HepG2 (cell line): ENCODE measurements around the gene YIF1A. TPM values are rescaled to one million over a fixed set of nuclear protein-coding genes. Genes with fewer than 3 reads are reported as not detected.

Experiments
- ARNT ChIP-seq: fragments of 450-650 bp; IDR thresholded peaks from 2 replicates; pipeline ENCODE4 v1.6.1; 2017
- ASH2L ChIP-seq: fragments of 300-600, 200-600 bp; sonication (generic); IDR thresholded peaks from 2 replicates; pipeline ENCODE4 v1.7.0; 2017; ENCODE audit warnings: low read depth, mild to moderate bottlenecking, moderate library complexity, mixed read lengths, low read length; ENCODE audit not compliant: insufficient read length
- KDM1A ChIP-seq: IDR thresholded peaks from 2 replicates; pipeline ENCODE4 v1.6.1; 2016; ENCODE audit warnings: missing compliant biosample characterization
- MTA1 ChIP-seq: sonication (generic); formaldehyde crosslinking; IDR thresholded peaks from 2 replicates; pipeline ENCODE4 v1.4.0; 2020; ENCODE audit warnings: missing genetic modification reagents, mild to moderate bottlenecking, borderline replicate concordance
- MYC ChIP-seq: sonication (generic); formaldehyde crosslinking; IDR thresholded peaks from 2 replicates; pipeline ENCODE4 v1.9.0; 2021; ENCODE audit warnings: missing genetic modification reagents, borderline replicate concordance
- MYNN ChIP-seq: sonication (generic); formaldehyde crosslinking; IDR thresholded peaks from 2 replicates; pipeline ENCODE4 v1.4.0; 2020; ENCODE audit warnings: mild to moderate bottlenecking, low read depth, missing genetic modification reagents
- SETDB1 ChIP-seq: sonication (generic); formaldehyde crosslinking; IDR thresholded peaks from 2 replicates; pipeline ENCODE4 v1.5.1; 2020; ENCODE audit warnings: missing genetic modification reagents, mild to moderate bottlenecking, borderline replicate concordance
- THAP11 ChIP-seq: IDR thresholded peaks from 2 replicates; pipeline ENCODE4 v1.6.1; 2016; ENCODE audit warnings: missing biosample characterization, missing genetic modification reagents
- ZNF263 ChIP-seq: sonication (generic); formaldehyde crosslinking; IDR thresholded peaks from 2 replicates; pipeline ENCODE4 v1.4.0; 2020; ENCODE audit warnings: missing genetic modification reagents
- ZSCAN21 ChIP-seq: sonication (generic); formaldehyde crosslinking; IDR thresholded peaks from 2 replicates; pipeline ENCODE4 v1.8.0; 2022; ENCODE audit warnings: mild to moderate bottlenecking, missing genetic modification reagents, moderate library complexity, borderline replicate concordance
- polyA plus RNA-seq, 8 experiments: library from polyadenylated mRNA; depleted of rRNA in 3 of 8; stranded (reverse) in 7 of 8; unstranded in 1 of 8; fragments of >200 nt; fragmentation: Illumina TruSeq in 4 of 8; extraction: Trizol in 4 of 8; gene quantifications; 2 replicates each; pipeline versions ENCODE4 v1.2.1 to v1.2.3, GENCODE V29; 2011 to 2016; ENCODE audit warnings: low read depth in 4 of 8, missing spikeins in 1 of 8, mixed read lengths in 1 of 8; ENCODE audit not compliant: insufficient read depth in 1 of 8
- total RNA-seq, 5 experiments: library from RNA; depleted of rRNA; stranded (reverse); fragments of >200 nt; fragmentation: Illumina TruSeq; extraction: Trizol; gene quantifications; 2 replicates each; pipeline ENCODE4 v1.2.3, GENCODE V29; 2016; ENCODE audit warnings: low read depth in 1 of 5
- TF ChIP-seq, protein P1 (sequence below), 2 experiments: IDR thresholded peaks; 2 replicates each; pipeline ENCODE4 v1.6.1; 2011 to 2012; ENCODE audit warnings: low read length in 2 of 2, borderline replicate concordance in 1 of 2, low read depth in 1 of 2, mild to moderate bottlenecking in 1 of 2, moderate library complexity in 1 of 2
- TF ChIP-seq, protein P2 (sequence below): sonication (generic); formaldehyde crosslinking; IDR thresholded peaks from 2 replicates; pipeline ENCODE4 v1.4.0; 2020; ENCODE audit warnings: mild to moderate bottlenecking, low read depth, missing genetic modification reagents
- TF ChIP-seq, protein P3 (sequence below): sonication (generic); formaldehyde crosslinking; IDR thresholded peaks from 2 replicates; pipeline ENCODE4 v1.5.0; 2020; ENCODE audit warnings: mild to moderate bottlenecking, missing genetic modification reagents, borderline replicate concordance
- TF ChIP-seq, protein P4 (sequence below): sonication (generic); formaldehyde crosslinking; IDR thresholded peaks from 2 replicates; pipeline ENCODE4 v1.4.0; 2020; ENCODE audit warnings: mild to moderate bottlenecking, missing genetic modification reagents

The YIF1A gene
- total and polyA plus RNA-seq, 2 of the 13 experiments (the other 11 are each of a cell fraction or from before 2014, with no cell fraction given) = 133 to 145 TPM

DNA sequence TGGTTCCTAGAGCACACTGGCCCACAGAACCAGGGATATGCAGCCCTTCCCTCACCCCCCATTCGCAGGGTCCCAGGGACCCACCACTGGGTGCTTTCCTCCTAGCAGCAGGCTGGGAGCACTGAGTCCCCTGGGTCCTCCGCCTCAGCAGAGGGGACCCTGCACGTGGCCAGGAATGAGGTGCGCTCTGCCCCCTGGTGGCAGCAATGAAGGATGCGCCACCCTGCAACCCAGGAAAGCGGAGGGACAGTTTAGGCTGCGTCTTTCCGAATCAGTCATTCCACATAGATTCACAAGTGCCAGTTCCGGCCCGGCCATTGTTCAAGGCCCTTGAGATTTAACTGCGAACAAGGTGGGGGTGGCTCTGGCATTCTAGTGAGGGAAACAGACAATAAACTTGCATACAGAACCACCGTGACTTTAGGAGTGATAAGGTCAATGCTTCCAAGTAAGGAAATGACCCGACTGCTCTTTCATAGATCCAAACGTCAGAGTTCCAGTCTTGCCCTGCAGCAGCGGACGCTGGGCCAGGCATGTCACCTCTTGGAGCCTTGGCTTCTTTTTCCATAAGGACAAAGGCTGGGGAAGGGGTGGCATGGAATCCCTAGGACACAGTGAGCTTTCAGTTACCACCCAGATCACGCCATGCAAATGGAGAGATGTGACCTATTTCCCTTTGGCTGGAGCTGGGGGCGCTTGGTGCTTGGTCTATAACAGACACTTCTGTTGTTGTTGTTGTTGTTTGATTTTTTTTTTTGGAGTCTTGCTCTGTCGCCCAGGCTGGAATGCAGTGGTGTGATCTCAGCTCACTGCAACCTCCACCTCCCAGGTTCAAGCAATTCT lies 39.6 kb upstream of the YIF1A start (continued):
- TF ChIP-seq, protein P1, sequence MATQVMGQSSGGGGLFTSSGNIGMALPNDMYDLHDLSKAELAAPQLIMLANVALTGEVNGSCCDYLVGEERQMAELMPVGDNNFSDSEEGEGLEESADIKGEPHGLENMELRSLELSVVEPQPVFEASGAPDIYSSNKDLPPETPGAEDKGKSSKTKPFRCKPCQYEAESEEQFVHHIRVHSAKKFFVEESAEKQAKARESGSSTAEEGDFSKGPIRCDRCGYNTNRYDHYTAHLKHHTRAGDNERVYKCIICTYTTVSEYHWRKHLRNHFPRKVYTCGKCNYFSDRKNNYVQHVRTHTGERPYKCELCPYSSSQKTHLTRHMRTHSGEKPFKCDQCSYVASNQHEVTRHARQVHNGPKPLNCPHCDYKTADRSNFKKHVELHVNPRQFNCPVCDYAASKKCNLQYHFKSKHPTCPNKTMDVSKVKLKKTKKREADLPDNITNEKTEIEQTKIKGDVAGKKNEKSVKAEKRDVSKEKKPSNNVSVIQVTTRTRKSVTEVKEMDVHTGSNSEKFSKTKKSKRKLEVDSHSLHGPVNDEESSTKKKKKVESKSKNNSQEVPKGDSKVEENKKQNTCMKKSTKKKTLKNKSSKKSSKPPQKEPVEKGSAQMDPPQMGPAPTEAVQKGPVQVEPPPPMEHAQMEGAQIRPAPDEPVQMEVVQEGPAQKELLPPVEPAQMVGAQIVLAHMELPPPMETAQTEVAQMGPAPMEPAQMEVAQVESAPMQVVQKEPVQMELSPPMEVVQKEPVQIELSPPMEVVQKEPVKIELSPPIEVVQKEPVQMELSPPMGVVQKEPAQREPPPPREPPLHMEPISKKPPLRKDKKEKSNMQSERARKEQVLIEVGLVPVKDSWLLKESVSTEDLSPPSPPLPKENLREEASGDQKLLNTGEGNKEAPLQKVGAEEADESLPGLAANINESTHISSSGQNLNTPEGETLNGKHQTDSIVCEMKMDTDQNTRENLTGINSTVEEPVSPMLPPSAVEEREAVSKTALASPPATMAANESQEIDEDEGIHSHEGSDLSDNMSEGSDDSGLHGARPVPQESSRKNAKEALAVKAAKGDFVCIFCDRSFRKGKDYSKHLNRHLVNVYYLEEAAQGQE (IDR thresholded peaks at IDR 0.05; ENCODE audit: borderline replicate concordance in 1 of 2, low read depth in 1 of 2, low read length in 2 of 2) = peak in 1 of 2 experiments; percentile 22; a peak in 1 of 4 replicates
- TF ChIP-seq ARNT = no peak
- peak; percentile 99 for TF ChIP-seq MYC (CRISPR knock-in tag)
- TF ChIP-seq ZNF263 = peak; percentile 96
- peak; percentile 76; the same call in 1 of the 2 replicates for TF ChIP-seq ZSCAN21 (CRISPR knock-in tag)
- TF ChIP-seq KDM1A (CRISPR knock-in tag) = peak; percentile 49; the same call in 1 of the 2 replicates
- no peak; the same call in 1 of the 2 replicates for TF ChIP-seq MTA1 (CRISPR knock-in tag)
- no peak for TF ChIP-seq MYNN
- TF ChIP-seq THAP11 = peak; percentile 68; the same call in 1 of the 2 replicates
- TF ChIP-seq, protein P2, sequence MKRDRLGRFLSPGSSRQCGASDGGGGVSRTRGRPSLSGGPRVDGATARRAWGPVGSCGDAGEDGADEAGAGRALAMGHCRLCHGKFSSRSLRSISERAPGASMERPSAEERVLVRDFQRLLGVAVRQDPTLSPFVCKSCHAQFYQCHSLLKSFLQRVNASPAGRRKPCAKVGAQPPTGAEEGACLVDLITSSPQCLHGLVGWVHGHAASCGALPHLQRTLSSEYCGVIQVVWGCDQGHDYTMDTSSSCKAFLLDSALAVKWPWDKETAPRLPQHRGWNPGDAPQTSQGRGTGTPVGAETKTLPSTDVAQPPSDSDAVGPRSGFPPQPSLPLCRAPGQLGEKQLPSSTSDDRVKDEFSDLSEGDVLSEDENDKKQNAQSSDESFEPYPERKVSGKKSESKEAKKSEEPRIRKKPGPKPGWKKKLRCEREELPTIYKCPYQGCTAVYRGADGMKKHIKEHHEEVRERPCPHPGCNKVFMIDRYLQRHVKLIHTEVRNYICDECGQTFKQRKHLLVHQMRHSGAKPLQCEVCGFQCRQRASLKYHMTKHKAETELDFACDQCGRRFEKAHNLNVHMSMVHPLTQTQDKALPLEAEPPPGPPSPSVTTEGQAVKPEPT (CRISPR knock-in tag) = 0 out of 2 replicates have a peak, but pooled peaks have one; percentile 28
- peak; percentile 28 for TF ChIP-seq ASH2L
- no peak for TF ChIP-seq SETDB1 (CRISPR knock-in tag)
- TF ChIP-seq, protein P3, sequence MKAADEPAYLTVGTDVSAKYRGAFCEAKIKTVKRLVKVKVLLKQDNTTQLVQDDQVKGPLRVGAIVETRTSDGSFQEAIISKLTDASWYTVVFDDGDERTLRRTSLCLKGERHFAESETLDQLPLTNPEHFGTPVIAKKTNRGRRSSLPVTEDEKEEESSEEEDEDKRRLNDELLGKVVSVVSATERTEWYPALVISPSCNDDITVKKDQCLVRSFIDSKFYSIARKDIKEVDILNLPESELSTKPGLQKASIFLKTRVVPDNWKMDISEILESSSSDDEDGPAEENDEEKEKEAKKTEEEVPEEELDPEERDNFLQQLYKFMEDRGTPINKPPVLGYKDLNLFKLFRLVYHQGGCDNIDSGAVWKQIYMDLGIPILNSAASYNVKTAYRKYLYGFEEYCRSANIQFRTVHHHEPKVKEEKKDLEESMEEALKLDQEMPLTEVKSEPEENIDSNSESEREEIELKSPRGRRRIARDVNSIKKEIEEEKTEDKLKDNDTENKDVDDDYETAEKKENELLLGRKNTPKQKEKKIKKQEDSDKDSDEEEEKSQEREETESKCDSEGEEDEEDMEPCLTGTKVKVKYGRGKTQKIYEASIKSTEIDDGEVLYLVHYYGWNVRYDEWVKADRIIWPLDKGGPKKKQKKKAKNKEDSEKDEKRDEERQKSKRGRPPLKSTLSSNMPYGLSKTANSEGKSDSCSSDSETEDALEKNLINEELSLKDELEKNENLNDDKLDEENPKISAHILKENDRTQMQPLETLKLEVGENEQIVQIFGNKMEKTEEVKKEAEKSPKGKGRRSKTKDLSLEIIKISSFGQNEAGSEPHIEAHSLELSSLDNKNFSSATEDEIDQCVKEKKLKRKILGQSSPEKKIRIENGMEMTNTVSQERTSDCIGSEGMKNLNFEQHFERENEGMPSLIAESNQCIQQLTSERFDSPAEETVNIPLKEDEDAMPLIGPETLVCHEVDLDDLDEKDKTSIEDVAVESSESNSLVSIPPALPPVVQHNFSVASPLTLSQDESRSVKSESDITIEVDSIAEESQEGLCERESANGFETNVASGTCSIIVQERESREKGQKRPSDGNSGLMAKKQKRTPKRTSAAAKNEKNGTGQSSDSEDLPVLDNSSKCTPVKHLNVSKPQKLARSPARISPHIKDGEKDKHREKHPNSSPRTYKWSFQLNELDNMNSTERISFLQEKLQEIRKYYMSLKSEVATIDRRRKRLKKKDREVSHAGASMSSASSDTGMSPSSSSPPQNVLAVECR (CRISPR knock-in tag) = peak; percentile 68; the same call in 1 of the 2 replicates
- TF ChIP-seq, protein P4, sequence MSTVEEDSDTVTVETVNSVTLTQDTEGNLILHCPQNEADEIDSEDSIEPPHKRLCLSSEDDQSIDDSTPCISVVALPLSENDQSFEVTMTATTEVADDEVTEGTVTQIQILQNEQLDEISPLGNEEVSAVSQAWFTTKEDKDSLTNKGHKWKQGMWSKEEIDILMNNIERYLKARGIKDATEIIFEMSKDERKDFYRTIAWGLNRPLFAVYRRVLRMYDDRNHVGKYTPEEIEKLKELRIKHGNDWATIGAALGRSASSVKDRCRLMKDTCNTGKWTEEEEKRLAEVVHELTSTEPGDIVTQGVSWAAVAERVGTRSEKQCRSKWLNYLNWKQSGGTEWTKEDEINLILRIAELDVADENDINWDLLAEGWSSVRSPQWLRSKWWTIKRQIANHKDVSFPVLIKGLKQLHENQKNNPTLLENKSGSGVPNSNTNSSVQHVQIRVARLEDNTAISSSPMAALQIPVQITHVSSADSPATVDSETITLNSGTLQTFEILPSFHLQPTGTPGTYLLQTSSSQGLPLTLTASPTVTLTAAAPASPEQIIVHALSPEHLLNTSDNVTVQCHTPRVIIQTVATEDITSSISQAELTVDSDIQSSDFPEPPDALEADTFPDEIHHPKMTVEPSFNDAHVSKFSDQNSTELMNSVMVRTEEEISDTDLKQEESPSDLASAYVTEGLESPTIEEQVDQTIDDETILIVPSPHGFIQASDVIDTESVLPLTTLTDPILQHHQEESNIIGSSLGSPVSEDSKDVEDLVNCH (CRISPR knock-in tag) = no peak
